Pons (tissue), 1 donor: ENCODE data around the gene ZCCHC24.
"Not testable (repeated sequence)": the region's sequence is repeated elsewhere in the genome, so short reads cannot be mapped to it uniquely, and the experiment has no call there.

ENCODE experiments used
- DNase-seq: peaks from one replicate; pipeline ENCODE4 v3.0.0-alpha.2; 2016; ENCODE audit warnings: low spot score

Gene ZCCHC24

DNA sequence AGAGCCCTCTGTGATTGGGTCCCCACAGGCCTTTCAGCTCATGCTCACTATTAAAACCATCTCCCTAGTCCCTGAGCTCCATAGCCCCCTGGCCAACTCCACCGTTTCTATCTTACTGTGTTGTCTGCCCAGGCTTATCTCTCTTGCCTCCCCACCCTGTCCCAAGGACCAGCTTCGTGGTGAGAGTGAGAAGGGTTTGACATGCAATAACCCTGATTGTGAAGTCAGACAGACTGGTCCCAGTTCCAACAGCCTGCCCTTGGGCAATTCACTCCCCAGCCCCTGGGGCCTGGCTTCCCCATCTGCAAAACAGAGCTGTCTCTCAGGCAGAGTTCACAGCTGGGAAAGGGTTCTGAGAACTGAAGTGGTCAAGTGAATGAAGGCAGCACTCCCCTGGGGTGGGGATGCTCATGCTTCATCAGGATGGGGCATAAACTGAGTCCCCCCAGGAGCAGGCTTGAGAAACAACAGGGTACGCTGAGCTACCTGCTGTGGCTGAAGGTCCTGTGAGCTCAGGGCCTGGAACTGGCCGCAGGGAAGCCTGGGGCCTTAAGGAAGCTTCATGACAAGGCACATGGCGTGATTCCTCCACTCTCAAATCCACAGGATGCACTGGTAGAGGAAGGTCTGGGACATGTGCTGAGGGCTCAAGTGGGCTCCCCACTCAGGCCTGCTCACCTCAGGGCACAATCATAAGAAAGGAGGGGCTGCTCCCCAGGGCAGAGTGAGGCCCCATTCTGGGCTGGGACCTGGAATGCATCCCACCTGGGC lies 100.0 kb downstream of the ZCCHC24 start:
- no peak for DNase-seq

DNA sequence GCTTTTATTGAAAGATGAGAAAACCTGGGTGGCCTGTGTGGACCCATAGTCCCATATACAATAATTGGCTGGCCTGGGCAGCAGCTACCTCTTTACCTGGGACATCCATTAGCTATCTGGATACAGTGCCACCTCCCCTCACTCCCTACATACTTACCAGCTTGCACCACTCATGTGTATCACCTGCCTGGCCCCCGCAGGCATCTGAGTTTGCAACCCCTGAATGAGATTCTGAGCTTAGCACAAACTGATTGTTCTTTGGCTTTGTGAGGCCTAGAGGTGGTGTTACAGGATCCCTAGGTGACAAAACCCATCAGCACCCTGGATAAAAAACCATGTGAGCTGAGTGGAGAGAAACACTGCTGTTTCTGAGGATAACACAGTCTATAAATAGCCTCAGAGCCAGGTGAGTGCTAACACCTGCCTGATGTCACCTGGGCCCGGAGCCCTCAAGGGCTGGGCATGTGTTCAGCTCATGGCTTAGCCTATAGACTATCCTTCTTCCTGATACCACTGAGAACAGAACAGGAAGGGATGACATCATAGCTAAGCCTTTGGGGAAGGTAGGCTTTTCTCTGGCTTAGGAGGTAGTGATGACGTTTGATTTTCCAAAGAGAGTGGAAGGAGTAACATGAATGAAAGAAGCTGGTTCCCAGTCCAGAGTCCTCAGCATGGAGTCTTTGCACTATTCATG lies 100.8 kb downstream of the ZCCHC24 start:
- DNase-seq, result no peak

DNA sequence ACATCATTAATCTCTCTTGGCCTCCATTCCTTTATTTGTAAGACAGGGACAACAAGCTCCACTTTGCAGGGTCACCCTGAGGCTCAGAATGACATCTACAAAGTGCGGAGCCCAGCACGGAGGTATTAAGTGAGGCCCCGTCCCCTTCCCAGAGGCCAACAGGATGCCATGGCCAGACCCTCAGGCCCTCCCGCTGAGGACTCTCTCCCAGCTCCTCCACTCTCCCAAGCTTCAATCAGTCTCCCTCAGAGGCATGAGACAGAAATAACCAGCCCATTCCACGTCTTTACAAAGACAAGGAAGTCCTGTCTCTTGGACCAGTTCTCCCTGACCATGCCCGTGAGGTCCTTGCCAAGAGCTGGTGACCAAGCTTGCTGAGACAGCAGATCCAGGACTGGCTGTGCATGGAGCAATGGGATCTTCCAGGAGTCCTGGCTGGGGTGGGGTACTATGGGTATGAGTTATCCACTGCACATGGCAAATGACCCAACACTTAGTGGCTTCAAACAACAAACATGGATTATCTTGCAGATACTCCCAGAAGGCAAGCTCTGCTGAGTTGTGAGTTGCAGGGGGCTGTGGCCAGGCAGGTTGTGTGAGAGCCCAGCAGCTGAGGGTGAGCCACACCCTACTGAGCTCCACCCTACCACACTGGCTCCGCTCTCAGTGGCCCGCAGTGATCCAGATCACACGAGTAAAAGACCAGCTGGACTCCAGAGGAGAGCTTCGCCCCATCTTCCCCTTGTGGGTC lies 102.4 kb downstream of the ZCCHC24 start:
- no peak for DNase-seq

DNA sequence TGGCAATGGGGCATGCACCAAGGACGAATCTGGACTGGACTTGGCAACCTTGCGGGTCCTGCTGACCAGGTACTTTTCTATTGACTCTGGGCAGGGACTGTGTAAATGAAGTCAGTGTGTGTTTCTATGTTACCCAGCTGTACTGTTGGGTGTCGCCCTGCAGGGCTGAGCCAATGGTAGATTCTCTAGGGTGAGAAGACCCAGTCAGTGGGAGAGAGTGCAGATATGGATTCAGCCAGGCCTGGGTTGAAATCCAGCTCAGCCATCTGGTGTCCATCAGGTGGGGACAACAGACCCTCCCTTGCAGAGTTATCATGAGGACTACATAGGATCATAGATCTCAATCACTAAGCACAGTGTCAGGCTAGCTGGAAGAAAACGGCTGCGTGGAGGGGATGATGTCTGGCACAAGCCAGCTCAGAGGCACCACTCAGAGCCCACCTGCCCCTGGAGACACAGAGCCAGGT lies 103.1 kb downstream of the ZCCHC24 start:
- no peak for DNase-seq

DNA sequence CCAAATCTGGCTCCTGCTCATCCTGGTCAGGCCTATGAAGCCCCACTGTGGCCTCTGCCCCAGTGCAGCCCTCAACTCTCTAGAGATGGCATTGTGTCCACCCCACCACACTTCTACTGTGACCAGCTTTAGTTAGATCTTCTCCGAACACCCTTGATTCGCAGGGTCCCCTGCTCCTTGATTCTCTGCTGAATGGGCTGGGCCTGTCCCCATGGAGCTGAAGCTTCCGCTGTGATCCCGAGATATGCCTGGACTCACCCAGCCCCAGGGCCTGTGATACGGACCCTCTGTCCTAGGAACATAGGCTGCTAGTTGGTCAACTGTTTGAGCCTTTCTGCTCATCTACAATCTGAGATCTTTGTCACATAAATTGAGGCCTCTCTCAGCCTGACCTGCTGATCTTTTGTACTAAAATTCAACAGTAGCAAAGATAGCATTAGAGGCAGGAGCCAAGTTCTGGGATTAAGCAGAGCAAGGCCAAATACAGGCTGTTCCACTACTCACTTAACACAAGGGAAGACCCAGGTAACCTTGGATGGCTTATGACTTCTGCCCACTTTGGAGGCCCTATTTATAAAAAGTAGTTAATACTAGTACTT lies 104.7 kb downstream of the ZCCHC24 start:
- DNase-seq, result no peak

DNA sequence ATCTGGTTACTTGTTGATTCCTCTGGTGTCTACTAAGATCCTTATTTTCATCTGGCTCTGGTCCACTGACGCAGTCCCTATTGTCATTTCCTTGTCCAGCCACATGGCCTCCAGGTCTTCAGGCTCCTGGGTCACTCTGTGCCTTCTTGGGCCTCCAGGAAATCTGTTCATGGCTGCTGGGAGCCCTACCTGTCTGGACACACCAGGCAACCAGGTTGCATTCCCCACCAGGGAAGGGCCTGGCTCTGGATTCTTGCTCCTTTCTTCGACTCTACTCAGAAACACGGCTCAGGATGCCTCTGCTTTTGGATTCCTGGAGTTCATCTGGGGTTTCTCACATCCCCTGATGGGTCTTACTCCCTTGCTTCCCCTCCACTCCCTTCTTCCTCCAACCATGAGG lies 106.2 kb downstream of the ZCCHC24 start:
- no peak for DNase-seq

DNA sequence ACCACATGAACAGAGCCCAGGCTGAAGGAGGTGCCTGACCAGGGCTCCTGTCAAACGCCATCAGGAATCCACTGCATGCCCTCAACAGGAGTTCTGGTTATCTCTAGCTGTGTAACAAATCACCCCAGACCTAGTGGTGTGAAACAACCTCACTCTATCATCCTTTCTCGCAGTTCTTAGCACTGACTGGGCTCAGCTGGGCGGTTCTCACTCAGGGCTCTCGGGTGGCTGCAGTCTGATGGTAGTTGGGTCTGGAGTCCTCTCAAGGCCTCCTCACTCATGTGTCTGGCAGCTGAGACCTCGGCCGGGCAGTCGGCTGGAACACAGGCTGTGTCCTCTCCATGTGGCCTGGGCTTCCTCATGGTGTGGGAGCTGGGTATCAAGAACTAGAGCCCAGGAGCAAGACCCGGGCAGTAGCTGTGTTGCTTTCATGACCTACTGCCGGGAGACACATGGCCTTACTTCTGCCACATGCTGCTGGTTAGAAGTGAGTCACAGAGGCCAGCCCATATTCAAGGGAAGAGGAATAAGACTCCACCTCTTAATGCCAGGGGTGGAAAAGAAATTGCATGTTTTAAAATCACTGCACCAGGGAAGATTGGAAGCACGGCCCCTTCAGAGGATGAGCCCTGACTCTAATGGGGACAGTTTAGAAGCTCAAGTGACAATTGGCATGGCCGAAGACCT lies 107.5 kb downstream of the ZCCHC24 start:
- not testable (repeated sequence) for DNase-seq

DNA sequence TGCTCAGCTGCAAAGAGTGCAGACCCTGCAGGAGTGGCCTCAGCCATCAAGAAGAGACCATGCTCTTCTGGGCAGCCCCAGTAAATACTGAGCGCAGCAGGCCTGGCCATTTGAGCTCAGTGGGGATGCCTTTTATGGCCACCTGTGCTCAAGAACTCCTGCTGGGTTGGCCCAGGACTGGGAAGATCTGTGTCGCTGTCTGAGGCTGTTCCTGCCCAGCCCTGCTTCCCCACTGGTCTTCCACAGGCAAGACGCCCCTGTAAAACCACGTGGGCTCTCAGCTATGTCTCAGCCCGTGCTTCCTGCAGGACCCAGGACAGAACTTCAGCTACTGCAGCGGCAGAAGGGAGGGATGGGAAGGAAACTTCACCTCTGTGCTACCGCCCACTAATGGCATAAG lies 108.7 kb downstream of the ZCCHC24 start:
- DNase-seq, result no peak

DNA sequence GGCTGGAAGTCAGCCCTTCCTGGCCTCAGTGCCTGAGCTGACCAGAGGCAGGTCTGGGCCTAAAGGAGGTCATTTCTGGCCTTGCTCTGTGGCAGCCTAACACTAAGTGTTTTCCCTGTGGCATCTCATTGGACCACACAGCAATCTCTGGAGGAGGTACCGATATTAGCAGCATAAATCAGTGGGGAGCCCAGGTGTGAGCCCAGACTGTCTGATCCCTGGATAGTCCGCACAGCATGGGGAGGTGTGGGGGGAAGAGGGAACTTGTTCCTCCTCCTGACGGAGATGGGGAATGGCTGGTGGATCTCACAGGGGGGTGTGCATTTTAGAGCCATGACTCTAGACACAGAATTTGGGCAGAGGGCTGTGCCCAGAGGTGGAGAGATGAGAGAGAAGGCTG lies 109.1 kb downstream of the ZCCHC24 start:
- DNase-seq, result no peak

DNA sequence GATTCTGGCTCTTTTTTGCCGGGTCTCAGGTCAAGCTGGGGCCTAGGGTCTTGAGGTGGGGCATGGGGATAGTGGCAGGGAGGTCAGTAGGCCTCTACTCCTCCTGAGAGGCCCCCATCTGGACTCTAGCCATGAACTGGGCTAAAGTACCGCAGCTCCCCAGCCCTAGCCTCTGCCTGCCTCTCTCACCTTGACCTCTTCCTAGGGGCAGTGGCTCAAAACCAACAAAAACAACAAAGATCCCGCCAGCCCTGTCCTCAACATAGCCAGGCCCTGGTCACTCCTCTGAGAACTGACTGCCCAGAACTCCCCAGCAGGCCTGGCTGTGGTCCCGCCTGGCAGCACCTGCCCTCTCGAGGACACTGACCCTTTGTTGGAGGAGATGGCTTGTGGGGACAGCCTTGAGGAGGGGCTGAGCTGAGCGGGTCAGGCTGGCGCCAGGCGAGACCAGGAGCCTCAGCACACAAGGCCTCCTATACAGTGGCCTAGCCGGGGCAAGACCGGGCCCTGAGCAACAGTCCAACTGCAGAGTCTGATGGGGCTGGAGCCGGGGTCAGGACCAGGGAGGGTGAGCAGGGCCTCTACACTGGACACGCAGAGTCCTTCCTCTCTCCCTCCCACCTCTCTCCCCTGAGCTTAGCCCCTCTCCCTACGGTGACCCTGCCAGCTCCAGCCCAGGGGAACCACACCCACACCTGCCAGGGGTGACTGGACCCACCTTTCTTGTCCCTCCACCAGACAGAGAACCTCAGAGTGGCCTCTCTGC lies 109.8 kb downstream of the ZCCHC24 start:
- DNase-seq, result peak; percentile 98

DNA sequence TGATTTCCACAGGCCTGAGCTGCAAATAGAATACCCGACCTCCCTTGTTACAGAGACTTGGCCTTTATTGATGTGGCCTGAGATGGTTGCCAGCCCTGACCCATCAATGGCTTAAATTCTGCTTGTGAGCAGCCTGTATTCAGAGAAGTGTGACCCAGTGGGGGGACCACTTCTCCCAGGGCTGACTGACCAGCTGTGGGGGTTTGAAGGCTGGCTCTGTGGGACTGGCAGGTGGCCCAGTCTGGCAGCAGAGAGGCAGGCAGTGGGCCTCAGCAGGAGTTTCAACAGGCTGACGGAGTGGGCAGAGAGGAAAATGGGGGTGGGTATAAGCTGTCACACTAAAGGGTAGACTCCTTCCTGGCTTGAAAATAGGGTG lies 110.3 kb downstream of the ZCCHC24 start:
- peak; percentile 86 for DNase-seq

DNA sequence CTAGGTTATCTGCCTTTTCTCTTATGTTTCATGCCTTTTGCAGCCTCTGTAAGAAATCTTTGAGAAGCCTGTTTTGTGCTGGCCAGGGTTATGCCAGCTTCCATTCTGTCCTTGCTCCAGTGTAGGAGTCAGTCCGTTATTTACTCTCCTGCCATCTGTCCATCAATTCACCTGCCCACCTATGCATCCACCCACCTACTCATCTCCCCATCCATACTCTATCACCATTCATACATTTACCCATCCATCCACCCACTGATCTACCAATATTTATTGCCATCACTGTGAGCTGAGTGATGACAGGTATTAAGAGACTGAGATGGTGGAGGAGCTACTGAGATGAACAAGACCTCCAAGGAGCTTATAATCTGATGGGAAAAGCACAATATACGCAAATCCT lies 110.9 kb downstream of the ZCCHC24 start:
- no peak for DNase-seq

DNA sequence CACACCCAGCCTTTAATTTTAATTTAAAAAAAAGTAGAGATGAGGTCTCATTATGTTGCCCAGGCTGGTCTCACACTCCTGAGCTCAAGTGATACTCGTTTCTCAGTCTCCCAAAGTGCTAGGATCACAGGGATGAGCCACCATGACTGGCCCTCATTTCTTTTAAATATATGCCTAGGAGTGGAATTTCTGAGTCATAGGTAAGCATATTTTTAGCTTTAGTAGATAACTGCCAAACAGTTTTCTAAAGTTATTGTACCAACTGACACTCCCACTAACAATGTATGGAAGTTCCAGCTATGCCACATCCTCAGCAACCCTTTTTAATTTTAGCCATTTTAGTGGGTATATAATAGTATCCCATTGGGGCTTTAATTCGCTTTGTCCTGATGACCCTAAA lies 111.9 kb downstream of the ZCCHC24 start:
- DNase-seq, result no peak

DNA sequence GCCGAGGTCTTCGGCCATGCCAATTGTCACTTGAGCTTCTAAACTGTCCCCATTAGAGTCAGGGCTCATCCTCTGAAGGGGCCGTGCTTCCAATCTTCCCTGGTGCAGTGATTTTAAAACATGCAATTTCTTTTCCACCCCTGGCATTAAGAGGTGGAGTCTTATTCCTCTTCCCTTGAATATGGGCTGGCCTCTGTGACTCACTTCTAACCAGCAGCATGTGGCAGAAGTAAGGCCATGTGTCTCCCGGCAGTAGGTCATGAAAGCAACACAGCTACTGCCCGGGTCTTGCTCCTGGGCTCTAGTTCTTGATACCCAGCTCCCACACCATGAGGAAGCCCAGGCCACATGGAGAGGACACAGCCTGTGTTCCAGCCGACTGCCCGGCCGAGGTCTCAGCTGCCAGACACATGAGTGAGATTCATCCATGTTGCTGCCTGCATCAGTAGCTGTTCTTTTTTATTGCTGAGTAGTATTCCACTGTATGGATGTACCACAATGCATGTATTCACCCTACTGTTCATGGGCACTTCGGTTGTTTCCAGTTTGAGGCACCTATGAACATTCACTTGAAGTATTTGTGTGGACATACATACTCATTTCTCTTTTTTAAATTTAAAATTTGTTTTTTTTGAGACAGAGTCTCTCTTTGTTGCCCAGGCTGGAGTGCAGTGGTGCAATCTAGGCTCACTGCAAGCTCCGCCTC lies 112.7 kb downstream of the ZCCHC24 start:
- not testable (repeated sequence) for DNase-seq
